ENCODE results near the gene KIAA1755. TPM values are rescaled to one million over a fixed set of nuclear protein-coding genes. Genes with fewer than 3 reads are reported as not detected.
A peak's percentile ranks its signal among the peaks of the same experiment; 100 is the strongest.

Gene KIAA1755
- total RNA-seq, 1 experiment from 2014 or later: 0.17 TPM

DNA sequence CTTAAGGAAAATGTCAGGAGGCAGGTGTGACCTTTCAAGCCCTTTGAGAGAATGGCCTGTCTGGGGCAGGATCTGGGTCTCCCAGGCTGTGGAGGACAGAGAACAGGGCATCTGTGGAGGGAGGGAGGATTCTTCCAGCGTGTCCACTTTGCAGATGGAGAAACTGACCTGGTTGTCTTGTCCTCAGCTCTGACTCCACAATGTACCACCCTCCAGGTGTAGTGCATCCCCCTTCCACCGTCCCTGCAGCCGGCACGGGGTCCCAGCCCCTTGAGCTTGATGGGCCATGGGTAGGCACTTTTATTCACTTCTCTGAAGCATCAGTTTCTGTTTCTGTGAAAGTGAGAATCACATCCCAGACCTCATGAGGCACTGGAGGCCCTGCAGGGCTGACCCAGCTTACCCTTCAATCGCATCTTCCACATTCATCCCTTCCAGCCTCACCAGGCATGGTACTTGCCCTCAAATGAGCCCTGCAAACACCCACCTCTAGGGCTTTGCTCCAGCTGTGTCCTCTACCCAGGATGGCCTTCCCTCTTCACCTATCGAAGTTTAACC lies 90.8 kb downstream of the KIAA1755 start:
- H3T11ph ChIP-seq (ENCODE audit: low read length): no peak overlapping the region
- H4K5ac ChIP-seq (ENCODE audit: insufficient read length, low read depth, low read length): no peak overlapping the region
- no peak overlapping the region for H2BK12ac ChIP-seq (ENCODE audit: insufficient read length, low read depth, low read length)
- H2BK120ac ChIP-seq (ENCODE audit: low read depth, low read length, poor library complexity, severe bottlenecking): no peak overlapping the region
- H2BK20ac ChIP-seq (ENCODE audit: low read depth, low read length, poor library complexity, severe bottlenecking): no peak overlapping the region
- no peak overlapping the region for H3K9ac ChIP-seq (ENCODE audit: extremely low read depth, insufficient read length, low read length)
- DNase-seq: no peak
- no peak overlapping the region for H2AFZ ChIP-seq (ENCODE audit: low read length)
- no peaks in the 10 kb centered on the region for H3K9me3 ChIP-seq (ENCODE audit: control insufficient read depth, low read depth, low read length)
- H3K4me1 ChIP-seq (ENCODE audit: insufficient read depth, low read length): no peaks in the 10 kb centered on the region
- H3K14ac ChIP-seq (ENCODE audit: insufficient read depth, low read length): no peak overlapping the region
- H4K8ac ChIP-seq (replicated peaks; ENCODE audit: insufficient read length, low read depth, low read length): no peak overlapping the region
- no peak overlapping the region for H3K56ac ChIP-seq (ENCODE audit: insufficient read length, low read depth, low read length)
- Mint-ChIP-seq H3K9me3 (peaks cover 0 to 2% of the 10 kb centered on the region in 2 experiments; a peak in 1 of 5 replicates), H3K4me1 (peaks cover 11 to 15% of the 10 kb centered on the region in 2 experiments; a peak in 3 of 4 replicates), H3K36me3 (ENCODE audit: insufficient read depth in 1 of 3, low read depth in 3 of 3) (no peaks in the 10 kb centered on the region), H3K27ac (peak overlapping the region in 1 of 3 experiments; percentile 74; a peak in 1 of 7 replicates), H3K27me3 (ENCODE audit: low read depth) (peaks cover 6% of the 10 kb centered on the region), H3K4me3 (no peak overlapping the region)
- no peak overlapping the region for H3K4me2 ChIP-seq (ENCODE audit: insufficient read depth, insufficient read length, low read length)
- H3K27me3 ChIP-seq (ENCODE audit: insufficient read depth, low read length): no peaks in the 10 kb centered on the region
- H3K4ac ChIP-seq (ENCODE audit: low read depth, low read length): no peak overlapping the region
- no peak overlapping the region for H3K23ac ChIP-seq (ENCODE audit: insufficient read length, low read depth, low read length)
- H3K79me1 ChIP-seq (ENCODE audit: insufficient read depth, low read depth, low read length, poor library complexity, severe bottlenecking): no peaks in the 10 kb centered on the region
- H3K27ac ChIP-seq (ENCODE audit: insufficient read length, low read depth, low read length): no peak overlapping the region
- peaks cover 3% of the 10 kb centered on the region for H3K23me2 ChIP-seq (ENCODE audit: insufficient read length, low read depth, low read length, poor library complexity, severe bottlenecking)
- no peak overlapping the region for H4K91ac ChIP-seq (ENCODE audit: insufficient read length, low read depth, low read length)
- no peak overlapping the region for H2BK15ac ChIP-seq (ENCODE audit: low read depth, low read length)
- no peak overlapping the region for H2BK5ac ChIP-seq (ENCODE audit: insufficient read length, low read length)
- no peaks in the 10 kb centered on the region for H3K79me2 ChIP-seq (ENCODE audit: insufficient read depth, low read length)
- TF ChIP-seq, protein P1, sequence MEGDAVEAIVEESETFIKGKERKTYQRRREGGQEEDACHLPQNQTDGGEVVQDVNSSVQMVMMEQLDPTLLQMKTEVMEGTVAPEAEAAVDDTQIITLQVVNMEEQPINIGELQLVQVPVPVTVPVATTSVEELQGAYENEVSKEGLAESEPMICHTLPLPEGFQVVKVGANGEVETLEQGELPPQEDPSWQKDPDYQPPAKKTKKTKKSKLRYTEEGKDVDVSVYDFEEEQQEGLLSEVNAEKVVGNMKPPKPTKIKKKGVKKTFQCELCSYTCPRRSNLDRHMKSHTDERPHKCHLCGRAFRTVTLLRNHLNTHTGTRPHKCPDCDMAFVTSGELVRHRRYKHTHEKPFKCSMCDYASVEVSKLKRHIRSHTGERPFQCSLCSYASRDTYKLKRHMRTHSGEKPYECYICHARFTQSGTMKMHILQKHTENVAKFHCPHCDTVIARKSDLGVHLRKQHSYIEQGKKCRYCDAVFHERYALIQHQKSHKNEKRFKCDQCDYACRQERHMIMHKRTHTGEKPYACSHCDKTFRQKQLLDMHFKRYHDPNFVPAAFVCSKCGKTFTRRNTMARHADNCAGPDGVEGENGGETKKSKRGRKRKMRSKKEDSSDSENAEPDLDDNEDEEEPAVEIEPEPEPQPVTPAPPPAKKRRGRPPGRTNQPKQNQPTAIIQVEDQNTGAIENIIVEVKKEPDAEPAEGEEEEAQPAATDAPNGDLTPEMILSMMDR (conservative IDR thresholded peaks at IDR 0.05): no peak
- H2AK5ac ChIP-seq (ENCODE audit: insufficient read length, low read length): no peak overlapping the region
- H3K18ac ChIP-seq (ENCODE audit: insufficient read length, low read depth, low read length): no peak overlapping the region
- no peaks in the 10 kb centered on the region for H4K20me1 ChIP-seq (ENCODE audit: control insufficient read depth, insufficient read depth, insufficient read length)
- no CpG with 5 or more reads among the region's 6 CpGs for WGBS (ENCODE audit: extremely low coverage, insufficient read length, low lambda C conversion rate)

Data from H9 (cell line).